SK-N-SH (cell line): ENCODE measurements around the gene SLC25A41. TPM values are rescaled to one million over a fixed set of nuclear protein-coding genes. Genes with fewer than 3 reads are reported as not detected.

ENCODE experiments used
- CTCF ChIA-PET: fragments of 300-600, 350-600 bp; formaldehyde crosslinking; extraction: SDS; loops from one replicate; lab custom pipeline; 2021; lab: Yijun Ruan, JAX
- POLR2A ChIA-PET: fragments of 350-600 bp; sonication (Branson Sonifier 250); formaldehyde crosslinking; extraction: SDS; loops from one replicate; lab custom pipeline; 2020; ENCODE audit warnings: antibody characterized with exemption, inconsistent platforms; lab: Yijun Ruan, JAX
- DNase-seq: peaks from one replicate; pipeline ENCODE4 v3.0.0; 2012
- H2AFZ ChIP-seq: fragments of 200-600 bp; sonication (generic); 2 replicates; pipeline ENCODE4 v1.8.1; 2016; ENCODE audit warnings: antibody characterized with exemption, mild to moderate bottlenecking, low read depth
- H3F3A ChIP-seq: fragments of 200-600 bp; sonication (generic); replicated peaks from 2 replicates; pipeline ENCODE3; 2016; ENCODE audit warnings: antibody characterized with exemption, mild to moderate bottlenecking; ENCODE audit not compliant: insufficient read depth
- H3K27ac ChIP-seq, 2 experiments: fragments of 200-500 bp in 1 of 2; fragments of 200-600 bp in 1 of 2; sonication (Bioruptor generic) in 1 of 2; sonication (generic), shearing (Covaris generic) in 1 of 2; 2 replicates each; pipeline versions ENCODE4 v1.5.1 to v1.6.1; 2014 to 2016; ENCODE audit warnings: low read depth in 2 of 2, inconsistent platforms in 1 of 2, low read length in 1 of 2, mild to moderate bottlenecking in 1 of 2, mixed read lengths in 1 of 2
- H3K27me3 ChIP-seq: fragments of 200-600 bp; sonication (generic), shearing (Covaris generic); 2 replicates; pipeline ENCODE4 v1.6.1; 2016; ENCODE audit warnings: mixed run types; ENCODE audit not compliant: insufficient read depth
- H3K36me3 ChIP-seq, 2 experiments: fragments of 200-500 bp in 1 of 2; fragments of 200-600 bp in 1 of 2; sonication (Bioruptor generic) in 1 of 2; sonication (generic) in 1 of 2; replicated peaks in 1 of 2; 2 replicates each; pipeline versions ENCODE3 to v1.5.1; 2014 to 2016; ENCODE audit warnings: low read length in 1 of 2, mild to moderate bottlenecking in 1 of 2; ENCODE audit not compliant: insufficient read depth in 2 of 2, control insufficient read depth in 1 of 2
- H3K4me1 ChIP-seq, 2 experiments: fragments of 200-500 bp in 1 of 2; fragments of 200-600 bp in 1 of 2; sonication (Bioruptor generic) in 1 of 2; sonication (generic), shearing (Covaris generic) in 1 of 2; 2 replicates each; pipeline versions ENCODE4 v1.5.1 to v1.6.1; 2014 to 2016; ENCODE audit warnings: low read depth in 1 of 2, low read length in 1 of 2, mixed run types in 1 of 2; ENCODE audit not compliant: insufficient read depth in 2 of 2, control insufficient read depth in 1 of 2
- H3K4me2 ChIP-seq: fragments of 200-600 bp; sonication (generic), shearing (Covaris generic); 2 replicates; pipeline ENCODE4 v1.6.1; 2017; ENCODE audit warnings: mixed run types
- H3K4me3 ChIP-seq, 2 experiments: fragments of 200-500 bp in 1 of 2; fragments of 200-600 bp in 1 of 2; sonication (Bioruptor generic) in 1 of 2; sonication (generic), shearing (Covaris generic) in 1 of 2; 2 replicates each; pipeline versions ENCODE4 v1.5.1 to v1.8.1; 2014 to 2016; ENCODE audit warnings: low read depth in 2 of 2, inconsistent platforms in 1 of 2, low read length in 1 of 2, mild to moderate bottlenecking in 1 of 2, mixed read lengths in 1 of 2, moderate library complexity in 1 of 2
- H3K79me2 ChIP-seq: fragments of 200-600 bp; sonication (generic); 2 replicates; pipeline ENCODE4 v1.8.1; 2017; ENCODE audit warnings: mild to moderate bottlenecking; ENCODE audit not compliant: insufficient read depth
- H3K9ac ChIP-seq: fragments of 200-600 bp; sonication (generic); 2 replicates; pipeline ENCODE4 v1.6.1; 2017; ENCODE audit warnings: mixed run types
- H3K9me2 ChIP-seq: fragments of 200-600 bp; sonication (generic); 2 replicates; pipeline ENCODE4 v1.6.1; 2017; ENCODE audit warnings: mixed run types
- H3K9me3 ChIP-seq: fragments of 200-600 bp; sonication (generic); 2 replicates; pipeline ENCODE4 v1.6.1; 2017; ENCODE audit warnings: mixed run types, mild to moderate bottlenecking, moderate library complexity
- H4K20me1 ChIP-seq: fragments of 200-600 bp; sonication (generic); 2 replicates; pipeline ENCODE4 v1.6.1; 2017; ENCODE audit warnings: mild to moderate bottlenecking, mixed run types; ENCODE audit not compliant: insufficient read depth
- ELF1 ChIP-seq: IDR thresholded peaks from 2 replicates; pipeline ENCODE4 v1.4.0; 2012
- EZH2phosphoT487 ChIP-seq: fragments of 200-600 bp; sonication (generic); IDR thresholded peaks from 2 replicates; pipeline ENCODE4 v1.6.1; 2017; ENCODE audit warnings: low read depth, mixed run types, mild to moderate bottlenecking, antibody characterized with exemption, moderate library complexity, borderline replicate concordance
- FOSL2 ChIP-seq: IDR thresholded peaks from 2 replicates; pipeline ENCODE4 v1.4.0; 2012; ENCODE audit warnings: low read depth, mild to moderate bottlenecking, moderate library complexity, borderline replicate concordance
- FOXJ3 ChIP-seq: sonication (generic); formaldehyde crosslinking; IDR thresholded peaks from 2 replicates; pipeline ENCODE4 v1.5.1; 2020; ENCODE audit warnings: mild to moderate bottlenecking, missing genetic modification reagents
- MXI1 ChIP-seq: IDR thresholded peaks from 2 replicates; pipeline ENCODE4 v1.6.1; 2012; ENCODE audit warnings: mild to moderate bottlenecking, low read depth, low read length, improper control_type of control experiment
- POLR2AphosphoS5 ChIP-seq: IDR thresholded peaks from 2 replicates; pipeline ENCODE4 v1.6.1; 2012; ENCODE audit warnings: low read depth, low read length
- RCOR1 ChIP-seq: fragments of 150-350 bp; IDR thresholded peaks from 2 replicates; pipeline ENCODE4 v1.6.1; 2017; ENCODE audit warnings: antibody characterized with exemption, low read length
- TCF12 ChIP-seq: IDR thresholded peaks from 2 replicates; pipeline ENCODE4 v1.4.0; 2012
- ZBTB33 ChIP-seq: IDR thresholded peaks from 2 replicates; pipeline ENCODE4 v1.4.0; 2012; ENCODE audit warnings: low read depth, borderline replicate concordance
- WGBS: methylation state at CpG from one replicate; pipeline ENCODE4 v1.1.6; 2017; ENCODE audit warnings: low lambda C conversion rate; 5-methylcytosine and 5-hydroxymethylcytosine counted together
- polyA plus RNA-seq, 3 experiments: library from polyadenylated mRNA; depleted of rRNA; stranded (reverse); fragments of >200 nt; gene quantifications; 2 replicates each; pipeline ENCODE4 v1.2.3, GENCODE V29; 2012
- TF ChIP-seq, protein P1 (sequence below): IDR thresholded peaks from 2 replicates; pipeline ENCODE4 v1.6.1; 2012; ENCODE audit warnings: mild to moderate bottlenecking, low read depth, low read length, moderate library complexity

Gene SLC25A41
- polyA plus RNA-seq, 1 of the 3 experiments (the other 2 are of a cell fraction) = 0.12 TPM

DNA sequence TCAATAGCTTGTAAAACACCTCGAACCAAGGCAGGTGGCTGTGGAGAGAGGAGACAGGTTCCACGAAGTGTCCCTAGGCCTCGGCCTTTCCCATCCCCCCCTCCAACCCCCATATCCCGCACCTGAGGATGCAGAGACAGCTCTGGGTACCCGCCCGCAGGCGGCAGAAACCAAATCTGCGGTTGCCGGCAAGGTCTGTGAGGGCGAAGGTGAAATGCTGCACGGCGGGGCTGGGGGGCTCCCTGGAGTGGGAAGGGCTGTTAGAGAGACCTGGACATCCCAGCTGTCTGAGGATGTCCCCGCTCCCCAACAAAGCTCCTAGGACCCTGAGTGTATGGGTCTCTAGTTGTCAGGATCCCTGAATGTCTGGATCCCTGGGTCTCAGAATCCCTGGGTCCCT is 45.3 kb upstream of the SLC25A41 start:
- WGBS = 85% methylated on average over 13 of the region's 13 CpGs

DNA sequence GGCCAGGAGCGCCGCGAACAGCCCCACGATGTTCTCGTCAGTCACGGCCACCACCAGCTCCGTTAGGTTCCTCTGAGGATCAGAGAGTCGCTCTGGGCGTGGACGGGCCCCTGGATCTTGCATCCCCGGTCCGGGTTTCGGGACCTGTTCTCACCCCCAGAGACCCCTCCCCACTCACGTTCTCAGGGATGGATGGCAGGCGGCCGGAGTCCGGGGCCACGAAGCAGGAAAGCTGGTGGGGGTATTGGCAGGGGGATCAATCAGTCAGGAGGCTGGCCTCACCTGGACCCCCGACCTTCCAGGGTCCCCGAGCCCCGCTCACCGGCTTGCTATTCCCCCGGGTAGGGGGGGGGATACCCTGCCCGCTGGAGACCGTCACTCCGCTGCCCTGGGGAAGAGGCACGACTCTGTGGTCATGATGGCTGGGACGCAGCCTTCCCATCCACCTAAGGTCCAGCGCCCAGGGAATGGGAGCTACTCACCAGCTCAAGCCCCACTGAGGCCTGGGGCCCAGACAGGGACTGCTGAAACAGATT is 43.4 kb upstream of the SLC25A41 start:
- POLR2A ChIA-PET = no interaction called here
- peak overlapping the region; percentile 37 to 39; a peak in 3 of 4 replicates for H3K4me3 ChIP-seq

More for the DNA sequence above, 45.3 kb upstream of the SLC25A41 start:
- H3K9me2 ChIP-seq = no peaks in the 10 kb centered on the region
- CTCF ChIA-PET = no interaction called here
- no peaks in the 10 kb centered on the region for H3K9me3 ChIP-seq
- no peak overlapping the region for H3K27ac ChIP-seq
- no peak overlapping the region for H3K4me3 ChIP-seq
- TF ChIP-seq TCF12 (no peak), EZH2phosphoT487 (no peak), ZBTB33 (no peak), ELF1 (no peak), RCOR1 (no peak), FOXJ3 (CRISPR knock-in tag) (no peak)
- TF ChIP-seq, all 33 proteins: peak for 0
- POLR2A ChIA-PET = no interaction called here
- no peak for DNase-seq
- Histone ChIP-seq H2AFZ (no peak overlapping the region), H3K79me2 (no peaks in the 10 kb centered on the region), H3K27me3 (peaks cover 20% of the 10 kb centered on the region), H3K4me2 (no peak overlapping the region), H3F3A (no peaks in the 10 kb centered on the region), H4K20me1 (no peaks in the 10 kb centered on the region), H3K36me3 (no peaks in the 10 kb centered on the region), H3K9ac (no peak overlapping the region), H3K4me1 (peaks cover 0 to 14% of the 10 kb centered on the region in 2 experiments; a peak in 1 of 4 replicates)

More for the DNA sequence above, 43.4 kb upstream of the SLC25A41 start:
- no peaks in the 10 kb centered on the region for H4K20me1 ChIP-seq
- H3K4me1 ChIP-seq = peaks cover 0 to 14% of the 10 kb centered on the region in 2 experiments; a peak in 1 of 4 replicates
- no peak overlapping the region for H3K9ac ChIP-seq
- H3K79me2 ChIP-seq = no peaks in the 10 kb centered on the region
- no peak overlapping the region for H3K27ac ChIP-seq
- H3K4me2 ChIP-seq = peak overlapping the region; percentile 68
- 33% methylated on average over 11 of the region's 29 CpGs for WGBS
- CTCF ChIA-PET = interaction anchor here (0.9 kb wide), 1 partner anchor 17 kb away, joined by 3 read pairs; the partner anchor contains the start of gene SLC25A23
- H3K9me2 ChIP-seq = no peaks in the 10 kb centered on the region
- TF ChIP-seq TCF12 (no peak), RCOR1 (no peak), FOSL2 (no peak), MXI1 (no peak), POLR2AphosphoS5 (no peak)
- TF ChIP-seq, protein P1, sequence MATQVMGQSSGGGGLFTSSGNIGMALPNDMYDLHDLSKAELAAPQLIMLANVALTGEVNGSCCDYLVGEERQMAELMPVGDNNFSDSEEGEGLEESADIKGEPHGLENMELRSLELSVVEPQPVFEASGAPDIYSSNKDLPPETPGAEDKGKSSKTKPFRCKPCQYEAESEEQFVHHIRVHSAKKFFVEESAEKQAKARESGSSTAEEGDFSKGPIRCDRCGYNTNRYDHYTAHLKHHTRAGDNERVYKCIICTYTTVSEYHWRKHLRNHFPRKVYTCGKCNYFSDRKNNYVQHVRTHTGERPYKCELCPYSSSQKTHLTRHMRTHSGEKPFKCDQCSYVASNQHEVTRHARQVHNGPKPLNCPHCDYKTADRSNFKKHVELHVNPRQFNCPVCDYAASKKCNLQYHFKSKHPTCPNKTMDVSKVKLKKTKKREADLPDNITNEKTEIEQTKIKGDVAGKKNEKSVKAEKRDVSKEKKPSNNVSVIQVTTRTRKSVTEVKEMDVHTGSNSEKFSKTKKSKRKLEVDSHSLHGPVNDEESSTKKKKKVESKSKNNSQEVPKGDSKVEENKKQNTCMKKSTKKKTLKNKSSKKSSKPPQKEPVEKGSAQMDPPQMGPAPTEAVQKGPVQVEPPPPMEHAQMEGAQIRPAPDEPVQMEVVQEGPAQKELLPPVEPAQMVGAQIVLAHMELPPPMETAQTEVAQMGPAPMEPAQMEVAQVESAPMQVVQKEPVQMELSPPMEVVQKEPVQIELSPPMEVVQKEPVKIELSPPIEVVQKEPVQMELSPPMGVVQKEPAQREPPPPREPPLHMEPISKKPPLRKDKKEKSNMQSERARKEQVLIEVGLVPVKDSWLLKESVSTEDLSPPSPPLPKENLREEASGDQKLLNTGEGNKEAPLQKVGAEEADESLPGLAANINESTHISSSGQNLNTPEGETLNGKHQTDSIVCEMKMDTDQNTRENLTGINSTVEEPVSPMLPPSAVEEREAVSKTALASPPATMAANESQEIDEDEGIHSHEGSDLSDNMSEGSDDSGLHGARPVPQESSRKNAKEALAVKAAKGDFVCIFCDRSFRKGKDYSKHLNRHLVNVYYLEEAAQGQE = no peak
- DNase-seq = no peak
- no peaks in the 10 kb centered on the region for H3K9me3 ChIP-seq
- H3F3A ChIP-seq = no peaks in the 10 kb centered on the region
- no peak overlapping the region for H2AFZ ChIP-seq
- H3K36me3 ChIP-seq = no peaks in the 10 kb centered on the region
- H3K27me3 ChIP-seq = peaks cover 28% of the 10 kb centered on the region
